Cardiac fibroblast (primary cell): ENCODE measurements around the gene CEP131.

Source experiments
- DNase-seq, 2 donors: peaks; one replicate each; pipeline versions ENCODE4 v3.0.0 to v3.0.0-alpha.2; 2010; ENCODE audit warnings: low read depth in 2 of 2
- H3K4me3 ChIP-seq, 2 donors: replicated peaks in 1 of 2; 1 replicate in 1 of 2; 2 replicates in 1 of 2; pipeline ENCODE4 v1.5.1; 2011; ENCODE audit warnings: low read depth in 2 of 2, low read length in 2 of 2, mild to moderate bottlenecking in 2 of 2, moderate library complexity in 1 of 2
- CTCF ChIP-seq: IDR thresholded peaks from one replicate; pipeline ENCODE4 v1.5.1; 2011; ENCODE audit warnings: low read depth, mild to moderate bottlenecking, low read length, inconsistent platforms

CEP131 gene

GRCh38 chr17:81207610-81208581 is 14.9 kb downstream of the CEP131 start:
- DNase-seq, result no peak
- no peak overlapping the region for H3K4me3 ChIP-seq
- no peak for TF ChIP-seq CTCF

- DNase-seq, result no peak
- no peak overlapping the region for H3K4me3 ChIP-seq
- no peak for TF ChIP-seq CTCF
Measured at GRCh38 chr17:81206657-81207056, 16.1 kb downstream of the CEP131 start.

GRCh38 chr17:81206166-81206565 is 16.6 kb downstream of the CEP131 start:
- no peak for TF ChIP-seq CTCF
- no peak for DNase-seq
- no peak overlapping the region for H3K4me3 ChIP-seq

GRCh38 chr17:81204578-81204977 is 18.2 kb downstream of the CEP131 start:
- no peak overlapping the region for H3K4me3 ChIP-seq
- no peak for DNase-seq
- TF ChIP-seq CTCF, result no peak

- no peak for DNase-seq
- no peak overlapping the region for H3K4me3 ChIP-seq
- TF ChIP-seq CTCF, result no peak
Measured at GRCh38 chr17:81203136-81203535, 19.6 kb downstream of the CEP131 start.

GRCh38 chr17:81202318-81202717 is 20.4 kb downstream of the CEP131 start:
- TF ChIP-seq CTCF, result no peak
- no peak for DNase-seq
- H3K4me3 ChIP-seq, result no peak overlapping the region
